ENCODE data around the gene KLHL26.

DNA sequence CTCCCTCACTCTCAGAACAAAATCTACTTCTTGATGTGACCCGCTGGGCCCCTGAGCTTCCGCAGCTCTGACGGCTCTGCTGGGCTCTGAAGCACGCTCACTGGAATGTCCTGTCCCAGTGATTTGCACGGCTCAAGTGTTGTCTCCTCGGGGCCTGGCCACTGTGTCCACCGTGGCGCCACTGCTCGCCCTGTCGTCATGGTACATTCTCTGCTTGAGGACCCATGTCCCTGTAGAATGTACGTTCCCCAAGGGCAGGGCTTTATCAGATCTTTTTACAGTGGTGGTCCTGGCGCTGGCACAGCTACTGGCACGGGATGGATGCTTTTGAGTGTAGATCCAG lies 12.1 kb downstream of the KLHL26 start:
- TF ChIP-seq, protein P1, sequence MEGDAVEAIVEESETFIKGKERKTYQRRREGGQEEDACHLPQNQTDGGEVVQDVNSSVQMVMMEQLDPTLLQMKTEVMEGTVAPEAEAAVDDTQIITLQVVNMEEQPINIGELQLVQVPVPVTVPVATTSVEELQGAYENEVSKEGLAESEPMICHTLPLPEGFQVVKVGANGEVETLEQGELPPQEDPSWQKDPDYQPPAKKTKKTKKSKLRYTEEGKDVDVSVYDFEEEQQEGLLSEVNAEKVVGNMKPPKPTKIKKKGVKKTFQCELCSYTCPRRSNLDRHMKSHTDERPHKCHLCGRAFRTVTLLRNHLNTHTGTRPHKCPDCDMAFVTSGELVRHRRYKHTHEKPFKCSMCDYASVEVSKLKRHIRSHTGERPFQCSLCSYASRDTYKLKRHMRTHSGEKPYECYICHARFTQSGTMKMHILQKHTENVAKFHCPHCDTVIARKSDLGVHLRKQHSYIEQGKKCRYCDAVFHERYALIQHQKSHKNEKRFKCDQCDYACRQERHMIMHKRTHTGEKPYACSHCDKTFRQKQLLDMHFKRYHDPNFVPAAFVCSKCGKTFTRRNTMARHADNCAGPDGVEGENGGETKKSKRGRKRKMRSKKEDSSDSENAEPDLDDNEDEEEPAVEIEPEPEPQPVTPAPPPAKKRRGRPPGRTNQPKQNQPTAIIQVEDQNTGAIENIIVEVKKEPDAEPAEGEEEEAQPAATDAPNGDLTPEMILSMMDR (IDR thresholded peaks at IDR 0.05) = no peak
- TF ChIP-seq POLR2A (IDR thresholded peaks at IDR 0.05) = peak in 1 of 2 donors; percentile 67

All from thyroid gland (tissue), 4 donors.